Raji (cell line): ENCODE measurements around the gene KCTD2.

Experiments
- POLR2A ChIP-seq: IDR thresholded peaks from 2 replicates; pipeline ENCODE4 v1.6.1; 2011; ENCODE audit warnings: low read depth, low read length, control low read depth; ENCODE audit not compliant: insufficient read depth

Gene KCTD2

DNA sequence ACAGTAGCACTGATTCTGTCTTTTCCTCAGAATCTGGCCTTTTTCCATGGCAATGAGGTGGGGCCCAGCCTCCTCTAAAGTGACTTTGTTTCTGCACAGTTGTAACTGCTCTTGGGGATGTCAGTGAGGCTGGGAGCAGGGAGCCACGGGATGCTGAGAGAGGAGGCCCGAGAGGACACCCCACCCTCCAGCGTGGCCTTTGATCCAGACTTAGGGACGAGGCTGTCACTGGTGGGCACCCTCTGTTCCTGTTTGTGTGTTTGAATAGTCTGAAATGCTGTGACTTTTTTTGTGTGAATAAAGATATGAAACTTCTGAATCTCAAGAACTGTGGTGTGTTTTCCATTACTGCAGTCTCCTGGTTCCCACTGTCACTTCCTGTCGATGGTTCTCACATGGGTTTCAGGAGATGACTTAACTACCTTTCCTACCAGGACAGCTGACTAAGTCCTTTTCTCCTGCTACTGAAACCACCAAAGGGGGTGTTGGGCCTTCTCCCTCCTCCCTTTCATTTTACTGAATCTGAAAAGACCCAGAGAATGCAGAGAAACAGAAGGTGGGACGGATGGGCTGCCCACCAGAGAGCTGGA, 18.6 kb downstream of the KCTD2 start:
- TF ChIP-seq POLR2A = no peak

DNA sequence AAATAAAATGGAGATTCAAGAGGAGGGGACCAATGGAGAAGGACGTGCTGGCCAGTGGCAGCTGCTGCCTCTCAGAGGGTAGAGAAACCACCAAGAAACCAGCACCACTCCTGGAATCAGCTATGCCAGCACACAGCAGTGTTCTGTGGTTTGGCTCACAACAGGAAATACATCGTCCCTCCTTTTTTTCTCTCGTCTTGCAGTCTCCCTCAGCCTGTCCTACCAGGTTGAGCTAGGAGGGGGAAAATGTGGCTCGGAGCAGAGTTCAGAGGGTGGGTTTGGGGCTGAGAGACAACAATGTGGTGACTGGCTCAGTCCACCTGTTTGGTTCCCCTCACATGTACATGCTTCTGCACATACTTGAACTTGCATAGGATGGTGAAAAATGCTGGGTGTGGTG, 20.8 kb downstream of the KCTD2 start:
- TF ChIP-seq POLR2A = no peak

DNA sequence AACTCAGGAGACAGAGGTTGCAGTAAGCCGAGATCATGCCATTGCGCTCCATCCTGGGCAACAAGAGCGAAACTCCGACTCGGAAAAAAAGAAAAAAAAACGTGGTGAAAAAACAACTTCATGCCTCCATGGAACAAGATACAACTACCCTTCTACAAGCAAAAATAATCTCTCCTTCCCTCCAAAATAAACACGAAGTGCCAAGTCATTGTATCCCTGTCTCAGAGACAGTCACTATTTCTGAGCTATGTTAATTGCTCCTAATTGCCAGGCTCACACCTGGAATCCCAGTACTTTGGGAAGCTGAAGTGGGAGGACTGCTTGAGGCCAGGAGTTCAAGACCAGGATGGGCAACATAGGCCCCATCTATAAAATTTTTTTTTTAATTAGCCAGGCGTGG, 21.7 kb downstream of the KCTD2 start:
- TF ChIP-seq POLR2A = no peak

DNA sequence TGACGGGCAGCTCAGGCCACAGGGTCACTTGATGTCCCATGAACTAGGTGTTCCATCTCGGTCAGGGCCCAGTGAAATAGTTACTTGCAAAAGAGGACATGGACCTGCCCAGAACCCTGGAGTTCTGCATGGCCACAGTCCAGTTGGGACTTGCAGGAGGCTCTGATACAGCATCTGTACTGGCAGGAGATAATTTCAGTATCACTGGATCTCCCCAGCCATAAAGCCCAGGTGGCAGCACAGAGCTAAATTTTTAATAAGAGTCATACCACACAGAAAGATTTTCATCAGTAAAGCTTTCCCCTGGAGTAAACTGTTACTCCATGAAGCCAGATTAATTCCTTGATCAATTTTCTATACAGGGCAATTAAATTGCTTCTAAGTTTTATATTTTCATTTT, 22.8 kb downstream of the KCTD2 start:
- TF ChIP-seq POLR2A = no peak

DNA sequence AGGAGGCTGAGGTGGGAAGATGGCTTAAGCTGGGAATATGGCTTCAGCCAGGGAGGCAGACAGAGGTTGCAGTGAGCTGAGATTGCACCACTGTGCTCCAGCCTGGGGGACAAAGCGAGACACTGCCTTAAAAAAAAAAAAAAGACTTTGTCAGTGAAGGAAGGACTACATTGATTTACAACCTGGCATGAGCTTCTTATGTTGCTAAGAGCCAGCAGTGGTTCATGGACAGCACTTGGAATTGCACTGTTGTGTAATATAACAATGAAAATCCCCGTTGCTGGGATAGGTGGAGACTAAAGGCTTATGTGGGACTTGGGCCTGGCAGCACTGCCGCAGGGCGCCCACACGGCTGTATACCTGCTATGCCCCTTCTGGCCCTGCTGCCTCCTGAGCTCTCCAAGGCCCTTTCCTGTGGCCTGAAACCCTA, 26.6 kb downstream of the KCTD2 start:
- no peak for TF ChIP-seq POLR2A

DNA sequence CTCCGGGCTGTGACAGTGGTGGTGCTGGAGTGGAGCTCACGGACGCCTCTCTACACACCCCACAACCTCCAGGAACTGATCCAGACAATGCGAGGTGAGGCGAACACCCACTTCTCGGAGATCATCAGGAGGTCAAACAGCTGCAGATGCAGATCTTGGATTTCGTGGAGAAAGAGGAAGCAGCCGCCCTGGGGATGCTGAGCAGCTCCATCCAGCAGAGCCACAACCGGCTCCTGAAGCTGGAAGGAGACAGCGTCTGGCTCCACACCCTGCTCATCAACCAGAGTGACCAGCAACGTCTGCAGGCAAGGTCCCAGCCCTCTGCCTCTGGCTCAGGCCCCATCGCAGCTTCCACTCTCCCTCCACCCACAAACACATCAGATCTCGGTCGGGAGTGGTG, 27.5 kb downstream of the KCTD2 start:
- TF ChIP-seq POLR2A = no peak

DNA sequence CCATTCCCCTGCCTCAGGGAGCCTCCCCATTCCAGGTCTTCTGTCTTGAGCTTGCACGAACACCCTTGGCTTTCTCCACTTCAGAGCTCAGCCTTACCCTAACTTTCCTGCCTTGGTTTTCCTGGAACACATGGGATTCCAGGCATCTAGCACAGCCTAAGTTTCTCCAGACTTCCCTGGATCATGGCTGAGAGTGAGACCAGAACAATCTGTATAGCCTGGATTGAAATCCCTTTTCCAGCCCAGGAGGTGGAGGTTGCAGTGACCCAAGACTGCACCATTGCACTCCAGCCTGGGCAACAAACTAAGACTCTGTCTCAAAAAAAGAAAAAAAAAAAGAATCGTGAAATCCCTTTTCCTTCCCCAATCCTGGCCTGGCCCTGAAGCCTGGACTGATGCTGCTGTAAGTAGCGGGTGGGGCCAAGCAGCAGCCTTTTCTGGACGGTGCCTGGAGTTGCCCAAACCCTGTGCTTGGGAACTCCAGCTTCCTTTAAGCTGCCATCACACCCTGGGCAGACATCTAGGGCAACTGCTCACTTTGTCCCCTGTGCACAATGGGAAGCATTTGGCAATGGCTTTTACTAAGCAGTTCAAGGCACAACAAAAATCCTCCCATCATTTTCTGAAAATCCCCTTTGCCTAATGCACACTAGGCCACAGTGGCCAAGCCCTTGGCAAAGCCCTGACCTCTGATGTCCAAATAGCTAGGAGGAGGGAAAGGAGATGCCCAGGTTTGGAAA, 28.7 kb downstream of the KCTD2 start:
- TF ChIP-seq POLR2A = no peak

DNA sequence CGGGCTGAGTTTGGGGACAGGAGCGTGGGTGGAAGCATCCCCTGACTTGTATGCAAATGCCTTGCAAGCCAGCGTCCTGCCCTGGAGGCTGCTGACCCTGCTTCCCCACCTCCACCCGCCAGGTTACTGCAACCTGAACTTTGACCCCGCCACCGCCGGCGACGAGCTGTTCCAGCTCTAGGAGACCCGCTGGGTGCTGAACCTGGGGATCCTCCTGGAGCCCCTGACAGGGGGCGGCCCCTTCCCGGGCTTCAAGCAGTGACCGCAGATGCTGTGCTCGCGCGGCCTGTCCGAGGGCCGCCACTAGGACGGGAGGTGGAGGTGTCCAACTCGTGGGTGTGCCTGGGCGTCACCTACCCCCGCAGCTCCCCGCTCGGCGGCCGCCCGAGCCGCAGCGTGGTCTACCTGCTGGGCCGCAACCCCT, 30.1 kb downstream of the KCTD2 start:
- no peak for TF ChIP-seq POLR2A

DNA sequence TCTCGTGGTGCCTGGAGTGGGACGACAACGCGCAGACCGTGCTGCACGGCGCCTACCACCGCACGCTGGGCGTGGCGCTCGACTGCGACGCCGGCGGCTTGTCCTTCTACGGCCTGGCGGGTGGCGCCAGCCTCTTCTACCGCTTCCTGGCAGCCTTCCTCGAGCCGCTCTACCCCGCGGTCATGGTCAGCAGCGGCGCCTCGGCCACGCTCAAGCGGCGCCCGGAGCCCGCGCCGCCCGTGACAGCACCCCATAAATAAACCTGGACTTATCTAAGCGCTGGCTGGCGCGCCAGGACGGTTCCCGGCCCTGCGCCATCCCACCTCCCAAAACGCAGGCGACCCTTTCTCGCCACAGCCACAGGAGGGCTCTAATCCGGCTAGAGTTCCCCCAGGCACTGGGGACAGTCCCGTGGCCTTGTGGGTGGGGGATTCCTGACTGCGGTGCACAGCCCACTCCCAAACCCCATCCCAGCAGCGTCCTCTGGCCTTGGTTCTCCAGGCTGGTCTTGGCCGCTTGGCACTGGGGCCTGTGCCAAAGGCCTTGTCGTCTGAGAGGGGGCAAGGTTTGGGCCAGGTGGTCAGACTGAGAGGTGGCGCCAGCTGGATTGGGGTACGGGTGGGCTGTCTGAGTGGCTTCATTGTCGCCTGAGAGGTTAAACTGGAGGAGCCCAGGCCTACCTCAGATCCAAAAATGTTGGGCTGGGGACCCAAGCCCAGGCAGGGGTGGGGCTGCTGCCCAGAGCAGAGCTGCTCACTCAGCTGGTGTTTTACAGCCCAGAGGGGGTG, 30.7 kb downstream of the KCTD2 start:
- TF ChIP-seq POLR2A = no peak

DNA sequence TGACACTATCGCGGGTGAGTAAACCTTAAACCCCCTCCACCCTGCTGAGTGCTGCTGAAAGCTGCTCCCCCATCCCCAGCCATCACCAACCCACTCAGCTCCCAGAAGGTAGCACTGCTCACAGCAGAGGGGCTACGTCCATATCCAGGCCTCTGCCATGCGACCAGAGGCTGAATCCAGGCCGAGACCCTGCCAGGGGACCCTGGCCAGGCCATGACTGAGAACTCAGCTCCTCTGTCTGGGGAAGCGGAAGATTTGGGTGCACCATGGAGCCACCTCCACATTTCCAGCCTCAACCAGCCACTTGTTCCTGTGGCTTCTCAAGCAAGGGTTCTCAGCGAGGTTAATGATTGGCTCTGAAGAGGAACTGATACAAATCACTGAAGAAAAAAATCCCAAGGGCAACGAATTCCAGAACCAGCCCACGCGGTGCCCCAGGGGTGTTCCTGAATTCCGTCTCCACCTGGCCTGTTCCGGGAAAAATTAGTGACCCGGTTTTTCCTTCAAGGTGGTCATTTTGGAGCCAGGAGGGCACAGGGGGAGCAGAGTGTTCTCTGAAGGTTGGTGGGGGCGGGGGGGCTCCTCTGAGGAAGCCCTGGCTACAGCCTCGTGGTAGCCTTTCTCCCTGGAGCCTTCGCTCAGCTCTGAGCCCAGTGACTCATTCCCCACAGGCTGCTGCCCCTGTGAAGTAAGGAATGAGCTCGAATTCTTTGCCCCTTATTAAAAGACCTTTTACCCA, 31.4 kb downstream of the KCTD2 start:
- no peak for TF ChIP-seq POLR2A

DNA sequence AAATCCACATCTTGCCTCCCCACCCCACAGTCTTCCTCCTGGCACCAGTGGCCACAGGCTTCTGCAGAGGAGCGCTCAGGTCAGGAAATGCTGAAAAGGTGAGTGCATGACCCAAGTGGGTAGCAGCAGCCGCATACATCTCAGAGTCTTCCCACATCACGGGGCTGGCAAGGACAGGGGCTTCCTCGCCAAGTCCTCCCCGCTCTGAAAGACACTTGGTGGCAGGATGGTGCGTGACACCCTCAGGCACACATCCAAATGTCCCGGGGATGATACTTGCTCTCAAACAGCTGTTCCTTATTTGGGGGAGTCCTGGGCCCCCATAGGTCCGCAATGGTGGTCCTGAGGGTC, 32.0 kb downstream of the KCTD2 start:
- TF ChIP-seq POLR2A = no peak

DNA sequence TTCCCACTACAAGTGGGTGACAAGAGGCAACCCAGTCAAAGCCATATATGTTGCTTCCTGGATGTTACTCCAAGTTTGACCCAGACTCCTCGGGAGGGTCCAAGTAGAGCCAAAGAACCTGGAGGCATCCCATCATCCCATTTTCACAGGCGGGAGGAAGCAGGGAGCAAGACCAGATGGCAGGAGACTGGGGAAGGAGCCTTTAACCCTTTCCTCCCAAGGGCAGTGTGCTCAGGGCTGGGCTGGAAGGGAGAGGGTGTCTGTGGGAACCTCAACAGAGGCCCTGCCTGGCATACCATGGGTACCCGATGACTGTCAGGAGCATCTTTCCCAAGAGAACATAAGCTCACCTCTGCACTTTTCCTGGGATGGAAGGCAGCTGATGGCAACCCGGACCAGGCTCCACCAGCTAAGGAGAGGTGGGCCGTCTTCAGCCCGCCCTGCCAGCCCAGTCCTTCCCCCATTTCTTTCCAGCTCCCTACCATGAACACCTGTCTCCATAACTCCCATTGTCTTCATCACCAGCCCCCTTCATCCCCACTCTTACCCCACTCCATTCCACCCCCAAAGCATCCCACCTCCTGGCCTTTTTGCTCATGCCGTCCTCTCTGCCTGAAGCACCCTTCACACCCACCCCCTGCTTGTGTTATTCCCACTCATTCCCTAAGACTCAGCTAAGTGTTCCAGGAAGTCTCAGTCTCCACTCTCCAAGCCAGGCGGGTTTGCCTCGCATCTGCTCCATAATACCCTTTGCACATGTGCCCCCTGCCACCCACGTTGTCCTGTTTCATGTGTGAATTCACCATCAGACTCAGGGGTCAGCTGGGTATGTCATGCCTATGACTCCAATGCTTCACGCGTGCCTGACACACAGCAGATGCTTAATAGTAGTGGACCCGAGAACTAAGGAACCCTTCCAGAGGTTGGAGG, 34.9 kb downstream of the KCTD2 start:
- TF ChIP-seq POLR2A = no peak

DNA sequence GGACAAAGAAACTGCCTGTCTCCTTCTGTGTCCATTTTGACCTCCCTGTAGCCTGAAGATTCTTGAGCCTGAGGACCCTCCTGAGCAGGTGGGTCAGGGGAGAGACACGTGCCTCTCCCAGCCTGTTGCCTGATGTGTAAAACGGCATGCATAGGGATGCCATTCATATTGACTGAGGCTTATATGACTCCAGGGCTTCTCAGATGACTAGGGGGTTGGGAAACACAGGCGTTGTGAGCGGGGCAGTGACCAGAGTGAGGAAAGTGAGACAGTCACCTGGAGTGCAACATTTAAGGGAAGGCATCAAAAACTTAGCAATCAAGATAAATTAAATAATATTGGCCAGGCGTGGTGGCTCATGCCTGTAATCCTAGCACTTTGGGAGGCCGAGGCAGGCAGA, 35.7 kb downstream of the KCTD2 start:
- TF ChIP-seq POLR2A = no peak

DNA sequence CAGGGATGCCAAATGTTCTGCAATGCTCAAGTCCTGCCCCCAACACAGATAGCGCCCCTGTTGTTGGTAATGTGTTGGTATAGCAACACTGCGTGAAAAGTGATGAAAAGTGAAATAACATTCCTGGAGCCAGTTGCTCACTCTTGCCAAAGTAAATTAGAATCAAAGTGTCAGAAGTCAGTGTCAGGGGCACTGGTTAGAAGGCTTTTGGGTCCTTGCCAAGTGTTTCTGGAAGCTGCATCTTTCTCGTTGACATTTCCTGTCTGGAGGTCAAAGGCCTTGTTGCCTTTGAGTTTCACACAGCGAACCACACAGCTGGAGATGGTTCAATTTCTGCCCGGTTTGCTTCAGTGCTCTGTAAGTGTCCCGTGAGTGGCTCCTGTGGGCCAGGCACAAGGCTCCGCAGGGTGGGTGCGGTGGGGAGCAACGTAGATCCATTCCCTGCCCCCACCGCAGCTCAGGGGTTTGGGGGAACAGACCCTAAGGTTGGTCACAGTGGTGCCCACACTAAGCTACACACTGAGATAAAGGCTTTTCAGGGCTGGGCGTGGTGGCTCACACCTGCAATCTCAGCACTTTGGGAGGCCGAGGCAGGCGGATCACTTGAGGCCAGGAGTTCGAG, 37.1 kb downstream of the KCTD2 start:
- TF ChIP-seq POLR2A = no peak
